ENCODE data around the gene PLEKHD1.

DNA sequence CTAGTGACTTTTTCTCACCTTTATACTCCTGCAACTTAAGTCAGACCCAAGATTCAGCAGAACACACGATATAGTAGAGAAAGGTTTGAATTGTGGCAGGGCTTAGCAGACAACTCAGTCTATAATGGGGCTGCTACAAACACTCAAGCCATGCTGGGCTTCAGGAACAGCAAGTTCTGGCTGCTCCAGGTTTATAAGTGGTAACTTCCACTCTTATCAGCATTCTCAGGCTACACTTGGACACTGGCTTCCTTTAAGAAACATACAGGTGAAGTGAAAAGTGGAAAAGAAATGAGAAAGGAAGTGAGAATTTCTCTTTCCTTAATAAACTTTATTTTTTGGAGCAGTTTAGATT lies 21.7 kb downstream of the PLEKHD1 start:
- TF ChIP-seq, protein P1, sequence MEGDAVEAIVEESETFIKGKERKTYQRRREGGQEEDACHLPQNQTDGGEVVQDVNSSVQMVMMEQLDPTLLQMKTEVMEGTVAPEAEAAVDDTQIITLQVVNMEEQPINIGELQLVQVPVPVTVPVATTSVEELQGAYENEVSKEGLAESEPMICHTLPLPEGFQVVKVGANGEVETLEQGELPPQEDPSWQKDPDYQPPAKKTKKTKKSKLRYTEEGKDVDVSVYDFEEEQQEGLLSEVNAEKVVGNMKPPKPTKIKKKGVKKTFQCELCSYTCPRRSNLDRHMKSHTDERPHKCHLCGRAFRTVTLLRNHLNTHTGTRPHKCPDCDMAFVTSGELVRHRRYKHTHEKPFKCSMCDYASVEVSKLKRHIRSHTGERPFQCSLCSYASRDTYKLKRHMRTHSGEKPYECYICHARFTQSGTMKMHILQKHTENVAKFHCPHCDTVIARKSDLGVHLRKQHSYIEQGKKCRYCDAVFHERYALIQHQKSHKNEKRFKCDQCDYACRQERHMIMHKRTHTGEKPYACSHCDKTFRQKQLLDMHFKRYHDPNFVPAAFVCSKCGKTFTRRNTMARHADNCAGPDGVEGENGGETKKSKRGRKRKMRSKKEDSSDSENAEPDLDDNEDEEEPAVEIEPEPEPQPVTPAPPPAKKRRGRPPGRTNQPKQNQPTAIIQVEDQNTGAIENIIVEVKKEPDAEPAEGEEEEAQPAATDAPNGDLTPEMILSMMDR (conservative IDR thresholded peaks at IDR 0.05): no peak
- no peak for TF ChIP-seq EZH2 (IDR thresholded peaks at IDR 0.05; ENCODE audit: low read depth)

All from PC-9 (cell line).